T-cell (primary cell): ENCODE measurements around the gene PDSS2. TPM values are rescaled to one million over a fixed set of nuclear protein-coding genes. Genes with fewer than 3 reads are reported as not detected.
A peak's percentile ranks its signal among the peaks of the same experiment; 100 is the strongest.

Experiments used
- ATAC-seq, 4 experiments: fragments of 200-7000 bp in 3 of 4; fragments of 150-1000 bp in 1 of 4; cut with Tn5 transposase; replicated peaks in 1 of 4; 1 replicate in 3 of 4; 2 replicates in 1 of 4; pipeline ENCODE4 v1.10.0; 2021; ENCODE audit warnings: moderate library complexity in 3 of 4, mild to moderate bottlenecking in 2 of 4, moderate number of reproducible peaks in 1 of 4
- CTCF ChIA-PET, 2 donors: fragments of 300-600 bp; sonication (Branson Sonifier 250); formaldehyde crosslinking; loops; one replicate each; lab custom pipeline; 2022; ENCODE audit warnings: antibody characterized with exemption in 2 of 2; lab: Charles Lee
- POLR2A ChIA-PET, 2 donors: fragments of 300-600 bp; sonication (Branson Sonifier 250); formaldehyde crosslinking; loops; one replicate each; lab custom pipeline; 2022; ENCODE audit warnings: antibody characterized with exemption in 2 of 2; lab: Charles Lee
- DNase-seq, 35 experiments: peaks; one replicate each; pipeline versions ENCODE4 v3.0.0 to v3.0.0-alpha.2; 2013 to 2023
- H3K27ac ChIP-seq: one replicate; pipeline ENCODE4 v1.5.1; 2013; ENCODE audit warnings: low read length
- H3K27me3 ChIP-seq, 2 experiments: replicated peaks in 1 of 2; 1 replicate in 1 of 2; 2 replicates in 1 of 2; pipeline versions ENCODE4 v1.6.1 to v1.7.0; 2013; ENCODE audit warnings: low read length in 1 of 2, mixed read lengths in 1 of 2; ENCODE audit not compliant: control insufficient read depth in 2 of 2, insufficient read depth in 2 of 2; ENCODE audit errors: extremely low read depth in 1 of 2
- H3K36me3 ChIP-seq, 2 donors: 1 replicate in 1 of 2; 2 replicates in 1 of 2; pipeline versions ENCODE4 v1.6.1 to v1.7.0; 2013; ENCODE audit warnings: low read length in 1 of 2; ENCODE audit not compliant: control insufficient read depth in 2 of 2, insufficient read depth in 1 of 2; ENCODE audit errors: extremely low read depth in 1 of 2
- H3K4me1 ChIP-seq, 2 experiments: 1 replicate in 1 of 2; 2 replicates in 1 of 2; pipeline versions ENCODE4 v1.6.1 to v1.7.0; 2013; ENCODE audit warnings: low read length in 2 of 2, mixed read lengths in 1 of 2; ENCODE audit not compliant: insufficient read depth in 2 of 2, control insufficient read depth in 1 of 2; ENCODE audit errors: extremely low read depth in 1 of 2
- H3K4me3 ChIP-seq, 2 donors: 1 replicate in 1 of 2; 2 replicates in 1 of 2; pipeline versions ENCODE4 v1.5.1 to v1.7.0; 2013; ENCODE audit warnings: mild to moderate bottlenecking in 2 of 2, low read length in 1 of 2, moderate library complexity in 1 of 2; ENCODE audit not compliant: control insufficient read depth in 1 of 2; ENCODE audit errors: extremely low read depth in 1 of 2
- H3K9me3 ChIP-seq: 2 replicates; pipeline ENCODE4 v1.7.0; 2013
- H3K27ac Mint-ChIP-seq, 2 donors: one replicate each; pipeline ENCODE4 v1.8.0; 2020 to 2021; ENCODE audit warnings: mild to moderate bottlenecking in 2 of 2, mixed read lengths in 2 of 2
- H3K27me3 Mint-ChIP-seq, 2 donors: one replicate each; pipeline ENCODE4 v1.8.0; 2021 to 2022; ENCODE audit warnings: mixed read lengths in 2 of 2
- H3K36me3 Mint-ChIP-seq: one replicate; pipeline ENCODE4 v1.8.0; 2021; ENCODE audit warnings: mixed read lengths
- H3K4me1 Mint-ChIP-seq, 3 donors: one replicate each; pipeline ENCODE4 v1.8.0; 2020 to 2022; ENCODE audit warnings: mixed read lengths in 3 of 3, mild to moderate bottlenecking in 1 of 3
- H3K4me3 Mint-ChIP-seq, 3 donors: one replicate each; pipeline ENCODE4 v1.8.0; 2020 to 2022; ENCODE audit warnings: mild to moderate bottlenecking in 3 of 3, mixed read lengths in 3 of 3, moderate library complexity in 3 of 3
- H3K9me3 Mint-ChIP-seq, 3 donors: one replicate each; pipeline ENCODE4 v1.8.0; 2020 to 2022; ENCODE audit warnings: mixed read lengths in 3 of 3
- WGBS: methylation state at CpG from one replicate; pipeline ENCODE4 v1.1.5; 2013; ENCODE audit warnings: missing lambda C conversion rate; ENCODE audit not compliant: insufficient coverage; 5-methylcytosine and 5-hydroxymethylcytosine counted together
- total RNA-seq, 35 experiments: library from RNA in 6 of 35; stranded (reverse) in 6 of 35; fragments of 120-200 nt in 1 of 35; gene quantifications; one replicate each; pipeline versions ENCODE4 v1.2.1 to v1.2.4 and lab custom pipeline; 2013 to 2026

The PDSS2 gene
- total RNA-seq, 5 donors from 2014 or later (not counting 1 experiment from before 2014, with no cell fraction given), result 10.8 to 13.6 (median 11.8) TPM

DNA sequence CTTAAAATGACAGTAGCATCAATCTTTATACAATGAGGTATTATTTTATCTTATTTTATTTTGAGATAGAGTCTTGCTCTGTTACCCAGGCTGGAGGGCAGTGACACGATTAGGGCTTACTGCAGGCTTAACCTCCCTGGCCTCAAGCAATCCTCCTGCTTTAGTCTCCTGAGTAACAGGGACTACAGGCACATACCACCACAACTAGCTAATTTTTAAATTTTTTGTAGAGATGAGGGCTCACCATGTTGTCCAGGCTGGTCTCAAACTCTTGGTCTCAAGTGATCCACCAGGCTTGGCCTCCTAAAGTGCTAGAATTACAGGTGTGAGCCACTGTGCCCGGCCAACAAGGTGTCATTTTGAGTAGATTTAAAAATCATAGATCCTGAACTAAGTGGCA lies 125.9 kb downstream of the PDSS2 start:
- H3K9me3 Mint-ChIP-seq, result no peaks in the 10 kb centered on the region
- Histone ChIP-seq H3K4me1 (peaks cover 0 to 5% of the 10 kb centered on the region in 2 experiments), H3K36me3 (peaks cover 0 to 2% of the 10 kb centered on the region in 2 donors), H3K27me3 (no peaks in the 10 kb centered on the region), H3K27ac (no peak overlapping the region), H3K4me3 (no peak overlapping the region), H3K9me3 (no peaks in the 10 kb centered on the region)
- no peak overlapping the region for H3K4me3 Mint-ChIP-seq
- peaks cover 13 to 22% (median 18%) of the 10 kb centered on the region in 3 donors for H3K4me1 Mint-ChIP-seq
- ChIA-PET POLR2A (no interaction called here), CTCF (interaction anchor here in 1 of 2 donors (0.5 kb wide), 1 partner anchor 1856 kb away, joined by 3 read pairs; no protein-coding TSS in a partner anchor)
- no peak overlapping the region for H3K27ac Mint-ChIP-seq
- no peak for ATAC-seq
- H3K36me3 Mint-ChIP-seq, result peaks cover 30% of the 10 kb centered on the region
- DNase-seq, result no peak
- no peaks in the 10 kb centered on the region for H3K27me3 Mint-ChIP-seq
- WGBS, result no CpG with 5 or more reads among the region's 2 CpGs

GRCh38 chr6:107331409-107332386 lies 127.7 kb downstream of the PDSS2 start:
- Mint-ChIP-seq H3K9me3 (no peaks in the 10 kb centered on the region), H3K4me1 (peaks cover 13 to 22% (median 16%) of the 10 kb centered on the region in 3 donors), H3K4me3 (no peak overlapping the region), H3K27ac (no peak overlapping the region), H3K36me3 (peaks cover 39% of the 10 kb centered on the region), H3K27me3 (no peaks in the 10 kb centered on the region)
- no peak overlapping the region for H3K4me3 ChIP-seq
- no peaks in the 10 kb centered on the region for H3K27me3 ChIP-seq
- WGBS, result 86% methylated on average over 1 of the region's 5 CpGs
- H3K27ac ChIP-seq, result no peak overlapping the region
- ChIA-PET CTCF (interaction anchor here in 1 of 2 donors (0.6 to 1.2 kb wide), 2 partner anchors 13 to 532 kb away, joined by 5 to 7 read pairs; no protein-coding TSS in a partner anchor), POLR2A (interaction anchor here in 1 of 2 donors (0.6 kb wide), 1 partner anchor 122 kb away, joined by 12 read pairs; no protein-coding TSS in a partner anchor)
- no peak for ATAC-seq
- DNase-seq, result no peak
- peaks cover 0 to 2% of the 10 kb centered on the region in 2 donors for H3K36me3 ChIP-seq
- H3K4me1 ChIP-seq, result peaks cover 0 to 5% of the 10 kb centered on the region in 2 experiments
- H3K9me3 ChIP-seq, result no peaks in the 10 kb centered on the region

DNA sequence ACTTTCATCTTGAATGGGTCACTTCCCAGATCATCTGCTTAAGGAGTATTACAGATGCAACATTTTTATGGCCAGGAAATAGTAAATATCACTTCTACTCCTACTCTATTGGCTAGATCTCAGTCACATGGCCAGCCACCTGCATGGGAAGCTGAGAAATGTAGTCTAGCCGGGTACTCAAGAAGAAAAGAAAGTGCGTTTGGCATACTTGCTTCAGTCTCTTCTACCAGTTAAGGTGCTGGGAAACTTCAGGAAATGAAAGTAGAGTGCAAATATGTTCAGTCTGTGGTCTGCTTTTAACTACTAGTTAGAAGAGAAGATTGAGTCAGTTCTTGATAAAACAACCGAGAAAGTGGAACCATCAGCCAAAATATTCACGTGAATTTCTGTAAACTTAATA lies 129.2 kb downstream of the PDSS2 start:
- POLR2A ChIA-PET, result no interaction called here
- CTCF ChIA-PET, result no interaction called here
- 40% methylated on average over 1 of the region's 4 CpGs for WGBS
- DNase-seq, result peak in 3 of 35 experiments; percentile 2 to 36 (median 14)
- Histone ChIP-seq H3K4me1 (peaks cover 0 to 5% of the 10 kb centered on the region in 2 experiments), H3K27me3 (no peaks in the 10 kb centered on the region), H3K9me3 (no peaks in the 10 kb centered on the region), H3K4me3 (no peak overlapping the region), H3K27ac (no peak overlapping the region), H3K36me3 (peaks cover 0 to 2% of the 10 kb centered on the region in 2 donors)
- H3K4me3 Mint-ChIP-seq, result peak overlapping the region in 1 of 3 donors; percentile 1
- H3K27ac Mint-ChIP-seq, result peak overlapping the region in 1 of 2 donors; percentile 29
- H3K27me3 Mint-ChIP-seq, result no peaks in the 10 kb centered on the region
- peaks cover 40% of the 10 kb centered on the region for H3K36me3 Mint-ChIP-seq
- H3K9me3 Mint-ChIP-seq, result no peaks in the 10 kb centered on the region
- peak in 3 of 4 experiments; percentile 36 to 76 (median 46) for ATAC-seq
- peaks cover 13 to 22% (median 16%) of the 10 kb centered on the region in 3 donors for H3K4me1 Mint-ChIP-seq

- Histone ChIP-seq H3K4me1 (peaks cover 0 to 5% of the 10 kb centered on the region in 2 experiments), H3K36me3 (peaks cover 0 to 2% of the 10 kb centered on the region in 2 donors), H3K4me3 (no peak overlapping the region), H3K27ac (no peak overlapping the region), H3K9me3 (no peaks in the 10 kb centered on the region), H3K27me3 (no peaks in the 10 kb centered on the region)
- H3K27me3 Mint-ChIP-seq, result no peaks in the 10 kb centered on the region
- H3K36me3 Mint-ChIP-seq, result peaks cover 39% of the 10 kb centered on the region
- ATAC-seq (no peak), DNase-seq (no peak)
- WGBS, result 100% methylated on average over 3 of the region's 5 CpGs
- peaks cover 13 to 22% (median 16%) of the 10 kb centered on the region in 3 donors for H3K4me1 Mint-ChIP-seq
- H3K4me3 Mint-ChIP-seq, result no peak overlapping the region
- POLR2A ChIA-PET, result no interaction called here
- no peak overlapping the region for H3K27ac Mint-ChIP-seq
- CTCF ChIA-PET, result interaction anchor here in 1 of 2 donors (1.4 kb wide), 1 partner anchor 10 kb away, joined by 4 read pairs; no protein-coding TSS in a partner anchor
- no peaks in the 10 kb centered on the region for H3K9me3 Mint-ChIP-seq
These were observed 130.1 kb downstream of the PDSS2 start for GRCh38 chr6:107329063-107329860.

- Histone ChIP-seq H3K27ac (no peak overlapping the region), H3K4me3 (no peak overlapping the region), H3K4me1 (peaks cover 0 to 5% of the 10 kb centered on the region in 2 experiments), H3K36me3 (no peaks in the 10 kb centered on the region), H3K27me3 (no peaks in the 10 kb centered on the region), H3K9me3 (no peaks in the 10 kb centered on the region)
- Mint-ChIP-seq H3K27me3 (no peaks in the 10 kb centered on the region), H3K9me3 (no peaks in the 10 kb centered on the region), H3K27ac (no peak overlapping the region), H3K4me3 (no peak overlapping the region), H3K36me3 (peaks cover 34% of the 10 kb centered on the region), H3K4me1 (peaks cover 13 to 16% (median 15%) of the 10 kb centered on the region in 3 donors)
- ChIA-PET POLR2A (no interaction called here), CTCF (no interaction called here)
- WGBS, result no CpG with 5 or more reads among the region's 3 CpGs
- DNase-seq (no peak), ATAC-seq (no peak)
These were observed 131.3 kb downstream of the PDSS2 start for GRCh38 chr6:107328081-107328480.
